Measurements from ENCODE around the gene GPC6. TPM values are rescaled to one million over a fixed set of nuclear protein-coding genes. Genes with fewer than 3 reads are reported as not detected.

The GPC6 gene
- total RNA-seq, 2 donors from 2014 or later, result 1.6 to 4.0 TPM

GRCh38 chr13:93900731-93901130 is 674.1 kb downstream of the GPC6 start:
- TF ChIP-seq POLR2A (IDR thresholded peaks at IDR 0.05) (no peak), CTCF (IDR thresholded peaks at IDR 0.05) (no peak)
- ATAC-seq, result no peak

GRCh38 chr13:93903909-93904308 is 677.3 kb downstream of the GPC6 start:
- intact Hi-C loops (cut with DNase I), result no loop called here
- Histone ChIP-seq H3K36me3 (replicated peaks in 1 of 2; ENCODE audit: insufficient read depth in 1 of 2, low read depth in 2 of 2) (no peaks in the 10 kb centered on the region), H3K9me3 (no peaks in the 10 kb centered on the region), H3K4me1 (no peaks in the 10 kb centered on the region), H3K27ac (no peak overlapping the region), H3K27me3 (no peaks in the 10 kb centered on the region), H3K4me3 (no peak overlapping the region)
- ATAC-seq, result no peak
- WGBS, 2 donors, result 61 to 68% methylated on average over 3 of the region's 3 CpGs
- no peak for DNase-seq
- TF ChIP-seq CTCF (IDR thresholded peaks at IDR 0.05), result no peak
- TF ChIP-seq POLR2A (IDR thresholded peaks at IDR 0.05), result no peak

More at GRCh38 chr13:93900731-93901130, 674.1 kb downstream of the GPC6 start:
- intact Hi-C loops (cut with DNase I), result no loop called here
- no peaks in the 10 kb centered on the region for H3K36me3 ChIP-seq (replicated peaks in 1 of 2; ENCODE audit: insufficient read depth in 1 of 2, low read depth in 2 of 2)
- no peaks in the 10 kb centered on the region for H3K4me1 ChIP-seq
- WGBS, 2 donors, result 58 to 65% methylated on average over 3 of the region's 3 CpGs
- no peak overlapping the region for H3K4me3 ChIP-seq
- no peaks in the 10 kb centered on the region for H3K9me3 ChIP-seq
- no peaks in the 10 kb centered on the region for H3K27me3 ChIP-seq
- no peak for DNase-seq
- H3K27ac ChIP-seq, result no peak overlapping the region

GRCh38 chr13:93915269-93915809 is 688.7 kb downstream of the GPC6 start:
- Histone ChIP-seq H3K36me3 (replicated peaks in 1 of 2; ENCODE audit: insufficient read depth in 1 of 2, low read depth in 2 of 2) (no peaks in the 10 kb centered on the region), H3K4me3 (no peak overlapping the region), H3K27ac (no peak overlapping the region), H3K9me3 (no peaks in the 10 kb centered on the region), H3K4me1 (no peaks in the 10 kb centered on the region), H3K27me3 (no peaks in the 10 kb centered on the region)
- TF ChIP-seq CTCF (IDR thresholded peaks at IDR 0.05), result no peak
- TF ChIP-seq POLR2A (IDR thresholded peaks at IDR 0.05), result no peak
- 34 to 40% methylated on average over 1 of the region's 1 CpG for whole genome bisulfite sequencing, 2 donors
- intact Hi-C loops (cut with DNase I), result no loop called here
- no peak for DNase-seq
- no peak for ATAC-seq

- no peaks in the 10 kb centered on the region for H3K4me1 ChIP-seq
- no peak overlapping the region for H3K27ac ChIP-seq
- no peaks in the 10 kb centered on the region for H3K27me3 ChIP-seq
- no peaks in the 10 kb centered on the region for H3K9me3 ChIP-seq
- WGBS, 2 donors, result 70% methylated on average over 5 of the region's 5 CpGs
- intact Hi-C loops (cut with DNase I), result no loop called here
- no peaks in the 10 kb centered on the region for H3K36me3 ChIP-seq (replicated peaks in 1 of 2; ENCODE audit: insufficient read depth in 1 of 2, low read depth in 2 of 2)
- H3K4me3 ChIP-seq, result no peak overlapping the region
- no peak for ATAC-seq
- no peak for TF ChIP-seq CTCF (IDR thresholded peaks at IDR 0.05)
- TF ChIP-seq POLR2A (IDR thresholded peaks at IDR 0.05), result no peak
- DNase-seq, result no peak
These were observed 695.7 kb downstream of the GPC6 start for GRCh38 chr13:93922063-93922855.

GRCh38 chr13:93925990-93926389 is 699.4 kb downstream of the GPC6 start:
- WGBS, 2 donors, result 41 to 78% methylated on average over 1 of the region's 1 CpG
- Histone ChIP-seq H3K4me3 (no peak overlapping the region), H3K4me1 (no peaks in the 10 kb centered on the region), H3K27ac (no peak overlapping the region), H3K36me3 (replicated peaks in 1 of 2; ENCODE audit: insufficient read depth in 1 of 2, low read depth in 2 of 2) (no peaks in the 10 kb centered on the region), H3K27me3 (no peaks in the 10 kb centered on the region), H3K9me3 (no peaks in the 10 kb centered on the region)
- DNase-seq, result no peak
- intact Hi-C loops (cut with DNase I), result no loop called here
- TF ChIP-seq CTCF (IDR thresholded peaks at IDR 0.05), result no peak
- no peak for TF ChIP-seq POLR2A (IDR thresholded peaks at IDR 0.05)
- ATAC-seq, result no peak
